ENCODE results near the gene PRKCE. TPM values are rescaled to one million over a fixed set of nuclear protein-coding genes. Genes with fewer than 3 reads are reported as not detected.

PRKCE gene
- total and polyA plus RNA-seq, 4 donors: 2.5 to 38.6 (median 5.8) TPM

DNA sequence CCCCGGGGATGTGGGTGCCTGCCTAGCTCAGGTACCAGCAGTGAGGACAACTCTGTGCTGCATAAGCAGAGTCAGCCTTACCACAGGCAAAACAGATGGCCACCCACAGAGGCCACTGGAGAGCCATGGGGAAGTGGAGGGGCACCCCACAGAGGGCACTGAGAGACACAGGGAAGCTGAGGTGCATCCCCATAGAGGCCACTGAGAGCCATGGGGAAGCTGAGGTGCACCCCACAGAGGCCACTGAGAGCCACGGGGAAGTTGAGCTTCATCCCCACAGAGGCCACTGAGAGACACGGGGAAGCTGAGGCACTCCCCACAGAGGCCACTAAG, 511.6 kb downstream of the PRKCE start:
- DNase-seq (ENCODE audit: low spot score): no peak
- no peak overlapping the region for H3K4me3 ChIP-seq (ENCODE audit: low read depth in 1 of 3, low read length in 3 of 3)
- H3K36me3 ChIP-seq (ENCODE audit: control insufficient read depth in 4 of 4, insufficient read depth in 3 of 4, low read depth in 1 of 4, low read length in 3 of 4): peaks cover 0 to 30% (median 6%) of the 10 kb centered on the region in 4 donors
- no peak overlapping the region for H3K27ac ChIP-seq (ENCODE audit: low read depth in 1 of 2, low read length in 2 of 2)
- 91% methylated on average over 3 of the region's 3 CpGs for WGBS
- H3K9ac ChIP-seq (ENCODE audit: low read depth in 1 of 2, low read length in 2 of 2): no peak overlapping the region
- no peak for TF ChIP-seq EGR1 (IDR thresholded peaks at IDR 0.05; ENCODE audit: low read depth in 2 of 2)
- no peak for TF ChIP-seq YY1 (IDR thresholded peaks at IDR 0.05)
- TF ChIP-seq JUND (IDR thresholded peaks at IDR 0.05): no peak
- no peak for TF ChIP-seq FOXA1 (IDR thresholded peaks at IDR 0.05)
- TF ChIP-seq, protein P1, sequence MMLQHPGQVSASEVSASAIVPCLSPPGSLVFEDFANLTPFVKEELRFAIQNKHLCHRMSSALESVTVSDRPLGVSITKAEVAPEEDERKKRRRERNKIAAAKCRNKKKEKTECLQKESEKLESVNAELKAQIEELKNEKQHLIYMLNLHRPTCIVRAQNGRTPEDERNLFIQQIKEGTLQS (IDR thresholded peaks at IDR 0.05): no peak
- TF ChIP-seq, protein P2, sequence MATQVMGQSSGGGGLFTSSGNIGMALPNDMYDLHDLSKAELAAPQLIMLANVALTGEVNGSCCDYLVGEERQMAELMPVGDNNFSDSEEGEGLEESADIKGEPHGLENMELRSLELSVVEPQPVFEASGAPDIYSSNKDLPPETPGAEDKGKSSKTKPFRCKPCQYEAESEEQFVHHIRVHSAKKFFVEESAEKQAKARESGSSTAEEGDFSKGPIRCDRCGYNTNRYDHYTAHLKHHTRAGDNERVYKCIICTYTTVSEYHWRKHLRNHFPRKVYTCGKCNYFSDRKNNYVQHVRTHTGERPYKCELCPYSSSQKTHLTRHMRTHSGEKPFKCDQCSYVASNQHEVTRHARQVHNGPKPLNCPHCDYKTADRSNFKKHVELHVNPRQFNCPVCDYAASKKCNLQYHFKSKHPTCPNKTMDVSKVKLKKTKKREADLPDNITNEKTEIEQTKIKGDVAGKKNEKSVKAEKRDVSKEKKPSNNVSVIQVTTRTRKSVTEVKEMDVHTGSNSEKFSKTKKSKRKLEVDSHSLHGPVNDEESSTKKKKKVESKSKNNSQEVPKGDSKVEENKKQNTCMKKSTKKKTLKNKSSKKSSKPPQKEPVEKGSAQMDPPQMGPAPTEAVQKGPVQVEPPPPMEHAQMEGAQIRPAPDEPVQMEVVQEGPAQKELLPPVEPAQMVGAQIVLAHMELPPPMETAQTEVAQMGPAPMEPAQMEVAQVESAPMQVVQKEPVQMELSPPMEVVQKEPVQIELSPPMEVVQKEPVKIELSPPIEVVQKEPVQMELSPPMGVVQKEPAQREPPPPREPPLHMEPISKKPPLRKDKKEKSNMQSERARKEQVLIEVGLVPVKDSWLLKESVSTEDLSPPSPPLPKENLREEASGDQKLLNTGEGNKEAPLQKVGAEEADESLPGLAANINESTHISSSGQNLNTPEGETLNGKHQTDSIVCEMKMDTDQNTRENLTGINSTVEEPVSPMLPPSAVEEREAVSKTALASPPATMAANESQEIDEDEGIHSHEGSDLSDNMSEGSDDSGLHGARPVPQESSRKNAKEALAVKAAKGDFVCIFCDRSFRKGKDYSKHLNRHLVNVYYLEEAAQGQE (IDR thresholded peaks at IDR 0.05): no peak
- TF ChIP-seq HNF4G (IDR thresholded peaks at IDR 0.05): no peak
- no peak for TF ChIP-seq HNF4A (conservative IDR thresholded peaks at IDR 0.05)
- TF ChIP-seq, protein P3, sequence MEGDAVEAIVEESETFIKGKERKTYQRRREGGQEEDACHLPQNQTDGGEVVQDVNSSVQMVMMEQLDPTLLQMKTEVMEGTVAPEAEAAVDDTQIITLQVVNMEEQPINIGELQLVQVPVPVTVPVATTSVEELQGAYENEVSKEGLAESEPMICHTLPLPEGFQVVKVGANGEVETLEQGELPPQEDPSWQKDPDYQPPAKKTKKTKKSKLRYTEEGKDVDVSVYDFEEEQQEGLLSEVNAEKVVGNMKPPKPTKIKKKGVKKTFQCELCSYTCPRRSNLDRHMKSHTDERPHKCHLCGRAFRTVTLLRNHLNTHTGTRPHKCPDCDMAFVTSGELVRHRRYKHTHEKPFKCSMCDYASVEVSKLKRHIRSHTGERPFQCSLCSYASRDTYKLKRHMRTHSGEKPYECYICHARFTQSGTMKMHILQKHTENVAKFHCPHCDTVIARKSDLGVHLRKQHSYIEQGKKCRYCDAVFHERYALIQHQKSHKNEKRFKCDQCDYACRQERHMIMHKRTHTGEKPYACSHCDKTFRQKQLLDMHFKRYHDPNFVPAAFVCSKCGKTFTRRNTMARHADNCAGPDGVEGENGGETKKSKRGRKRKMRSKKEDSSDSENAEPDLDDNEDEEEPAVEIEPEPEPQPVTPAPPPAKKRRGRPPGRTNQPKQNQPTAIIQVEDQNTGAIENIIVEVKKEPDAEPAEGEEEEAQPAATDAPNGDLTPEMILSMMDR (IDR thresholded peaks at IDR 0.05; ENCODE audit: low read depth, low read length, missing input control): no peak
- TF ChIP-seq RAD21 (IDR thresholded peaks at IDR 0.05): no peak
- no peak for TF ChIP-seq RXRA (IDR thresholded peaks at IDR 0.05)
- TF ChIP-seq GABPA (IDR thresholded peaks at IDR 0.05 in 1 of 2, conservative IDR thresholded peaks at IDR 0.05 in 1 of 2): no peak
- TF ChIP-seq NR2F2 (IDR thresholded peaks at IDR 0.05): no peak
- no peaks in the 10 kb centered on the region for H3K4me1 ChIP-seq (ENCODE audit: control insufficient read depth in 4 of 4, insufficient read depth in 4 of 4, low read length in 3 of 4)
- H3K27me3 ChIP-seq (ENCODE audit: control insufficient read depth in 4 of 4, insufficient read depth in 4 of 4, low read length in 3 of 4): no peaks in the 10 kb centered on the region
- H3K9me3 ChIP-seq (ENCODE audit: control insufficient read depth in 4 of 4, low read length in 3 of 4): no peaks in the 10 kb centered on the region

DNA sequence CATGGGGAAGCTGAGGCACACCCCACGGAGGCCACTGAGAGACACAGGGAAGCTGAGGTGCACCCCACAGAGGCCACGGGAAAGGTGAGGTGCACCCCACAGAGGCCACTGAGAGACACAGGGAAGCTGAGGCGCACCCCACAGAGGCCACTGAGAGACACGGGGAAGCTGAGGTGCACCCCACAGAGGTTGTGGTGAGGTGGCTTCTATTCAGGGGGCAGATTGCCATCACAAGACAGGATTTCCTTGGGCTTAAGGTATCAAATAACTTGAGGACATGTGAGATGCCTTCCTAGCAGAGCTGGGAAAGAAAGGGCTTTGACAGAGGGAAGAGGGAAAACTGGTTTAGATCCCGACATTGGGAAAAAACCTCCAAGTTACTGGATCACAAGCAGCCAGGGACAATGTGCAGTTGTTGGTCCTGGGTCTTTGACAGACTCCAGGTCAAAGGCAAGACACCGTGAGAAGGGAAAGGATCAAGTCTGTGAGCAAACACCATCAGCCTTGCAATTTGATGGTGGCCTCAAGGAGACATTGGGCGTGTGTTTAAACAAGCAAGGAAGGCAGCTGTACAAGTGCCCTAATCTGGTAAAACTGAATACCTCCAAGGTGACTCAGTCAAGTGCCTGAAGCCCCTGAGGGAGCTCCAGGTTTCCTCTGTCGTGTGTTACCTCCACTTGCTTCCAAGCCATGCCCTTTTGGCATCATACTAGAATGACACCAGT, 512.5 kb downstream of the PRKCE start:
- H3K27ac ChIP-seq (ENCODE audit: low read depth in 1 of 2, low read length in 2 of 2): no peak overlapping the region
- H3K4me3 ChIP-seq (ENCODE audit: low read depth in 1 of 3, low read length in 3 of 3): no peak overlapping the region
- no peaks in the 10 kb centered on the region for H3K27me3 ChIP-seq (ENCODE audit: control insufficient read depth in 4 of 4, insufficient read depth in 4 of 4, low read length in 3 of 4)
- H3K36me3 ChIP-seq (ENCODE audit: control insufficient read depth in 4 of 4, insufficient read depth in 3 of 4, low read depth in 1 of 4, low read length in 3 of 4): peaks cover 0 to 30% (median 6%) of the 10 kb centered on the region in 4 donors
- no peak for TF ChIP-seq GABPA (IDR thresholded peaks at IDR 0.05 in 1 of 2, conservative IDR thresholded peaks at IDR 0.05 in 1 of 2)
- no peak for TF ChIP-seq RAD21 (IDR thresholded peaks at IDR 0.05)
- TF ChIP-seq, protein P3 (IDR thresholded peaks at IDR 0.05; ENCODE audit: low read depth, low read length, missing input control): no peak
- no peak for TF ChIP-seq SP1 (IDR thresholded peaks at IDR 0.05)
- TF ChIP-seq HNF4A (conservative IDR thresholded peaks at IDR 0.05): no peak
- no peak for TF ChIP-seq YY1 (IDR thresholded peaks at IDR 0.05)
- no peak for TF ChIP-seq NR2F2 (IDR thresholded peaks at IDR 0.05)
- no peak for TF ChIP-seq FOXA2 (IDR thresholded peaks at IDR 0.05)
- TF ChIP-seq, protein P2 (IDR thresholded peaks at IDR 0.05): no peak
- H3K9ac ChIP-seq (ENCODE audit: low read depth in 1 of 2, low read length in 2 of 2): no peak overlapping the region
- H3K4me1 ChIP-seq (ENCODE audit: control insufficient read depth in 4 of 4, insufficient read depth in 4 of 4, low read length in 3 of 4): no peaks in the 10 kb centered on the region
- no peak for DNase-seq (ENCODE audit: low spot score)
- no peaks in the 10 kb centered on the region for H3K9me3 ChIP-seq (ENCODE audit: control insufficient read depth in 4 of 4, low read length in 3 of 4)
- 81% methylated on average over 8 of the region's 8 CpGs for WGBS

Data from liver (tissue), 9 donors.